Fibroblast of lung (primary cell): Measurements from ENCODE around the gene GPER1. TPM values are rescaled to one million over a fixed set of nuclear protein-coding genes. Genes with fewer than 3 reads are reported as not detected.

Experiments used
- DNase-seq, 2 donors: peaks; one replicate each; pipeline versions ENCODE4 v3.0.0 to v3.0.0-alpha.2; 2010; ENCODE audit warnings: low read depth in 2 of 2
- H2AFZ ChIP-seq: 2 replicates; pipeline ENCODE4 v1.5.1; 2012; ENCODE audit warnings: low read length, control low read depth, inconsistent platforms
- H3K27ac ChIP-seq: 2 replicates; pipeline ENCODE4 v1.5.1; 2011; ENCODE audit warnings: low read length, control low read depth; ENCODE audit not compliant: insufficient read depth
- H3K27me3 ChIP-seq: 2 replicates; pipeline ENCODE4 v1.5.1; 2011; ENCODE audit warnings: mild to moderate bottlenecking, low read length; ENCODE audit not compliant: control insufficient read depth, insufficient read depth
- H3K36me3 ChIP-seq: 2 replicates; pipeline ENCODE4 v1.5.1; 2011; ENCODE audit warnings: low read length; ENCODE audit not compliant: control insufficient read depth, insufficient read depth
- H3K4me1 ChIP-seq: 2 replicates; pipeline ENCODE4 v1.5.1; 2011; ENCODE audit warnings: low read length; ENCODE audit not compliant: control insufficient read depth, insufficient read depth; ENCODE audit errors: extremely low read depth
- H3K4me2 ChIP-seq: 2 replicates; pipeline ENCODE4 v1.5.1; 2011; ENCODE audit warnings: low read length, control low read depth; ENCODE audit not compliant: insufficient read depth; ENCODE audit errors: extremely low read depth
- H3K4me3 ChIP-seq, 4 experiments: fragments of 200-600 bp in 1 of 4; sonication (generic) in 1 of 4; replicated peaks in 1 of 4; 2 replicates each; pipeline ENCODE4 v1.5.1; 2011 to 2016; ENCODE audit warnings: low read length in 4 of 4, low read depth in 3 of 4, mild to moderate bottlenecking in 3 of 4, control low read depth in 2 of 4, inconsistent platforms in 1 of 4, mixed read lengths in 1 of 4; ENCODE audit not compliant: insufficient read depth in 1 of 4; ENCODE audit errors: control extremely low read depth in 1 of 4
- H3K79me2 ChIP-seq: 2 replicates; pipeline ENCODE4 v1.5.1; 2012; ENCODE audit warnings: mild to moderate bottlenecking, low read length, inconsistent platforms; ENCODE audit not compliant: control insufficient read depth, insufficient read depth
- H3K9ac ChIP-seq: 2 replicates; pipeline ENCODE4 v1.5.1; 2011; ENCODE audit warnings: mild to moderate bottlenecking, low read length, control low read depth; ENCODE audit not compliant: insufficient read depth
- H3K9me3 ChIP-seq: 2 replicates; pipeline ENCODE4 v1.5.1; 2012; ENCODE audit warnings: low read depth, low read length; ENCODE audit not compliant: control insufficient read depth, insufficient read depth
- H4K20me1 ChIP-seq: 2 replicates; pipeline ENCODE4 v1.5.1; 2011; ENCODE audit warnings: low read length; ENCODE audit not compliant: control insufficient read depth, insufficient read depth; ENCODE audit errors: extremely low read depth
- CTCF ChIP-seq, 2 donors: IDR thresholded peaks in 1 of 2; conservative IDR thresholded peaks in 1 of 2; 1 replicate in 1 of 2; 2 replicates in 1 of 2; pipeline ENCODE4 v1.5.1; 2011 to 2012; ENCODE audit warnings: low read length in 2 of 2, control low read depth in 1 of 2, inconsistent platforms in 1 of 2, low read depth in 1 of 2, mild to moderate bottlenecking in 1 of 2
- EZH2 ChIP-seq: IDR thresholded peaks from 2 replicates; pipeline ENCODE4 v1.5.1; 2012; ENCODE audit warnings: low read length, control low read depth, mild to moderate bottlenecking; ENCODE audit errors: missing control alignments
- polyA plus RNA-seq, 2 donors: library from polyadenylated mRNA; depleted of rRNA in 1 of 2; stranded (reverse) in 1 of 2; unstranded in 1 of 2; fragments of >200 nt; gene quantifications; 2 replicates each; pipeline ENCODE4 v1.2.1, GENCODE V29; 2011 to 2012; ENCODE audit warnings: missing spikeins in 1 of 2
- total RNA-seq: library from RNA; depleted of rRNA; stranded (reverse); fragments of >200 nt; gene quantifications from 2 replicates; pipeline ENCODE4 v1.2.1, GENCODE V29; 2014

The GPER1 gene
- total and polyA plus RNA-seq, 2 donors (not counting 1 experiment from before 2014, with no cell fraction given): 2.0 to 2.3 TPM

- Histone ChIP-seq H3K9me3 (no peaks in the 10 kb centered on the region), H3K9ac (no peak overlapping the region), H3K27me3 (no peaks in the 10 kb centered on the region), H3K4me2 (no peak overlapping the region), H2AFZ (no peak overlapping the region), H4K20me1 (no peaks in the 10 kb centered on the region), H3K4me1 (no peaks in the 10 kb centered on the region), H3K36me3 (no peaks in the 10 kb centered on the region), H3K4me3 (no peak overlapping the region), H3K79me2 (no peaks in the 10 kb centered on the region), H3K27ac (no peak overlapping the region)
- DNase-seq: no peak
- no peak for TF ChIP-seq CTCF (conservative IDR thresholded peaks at IDR 0.05 in 1 of 2, IDR thresholded peaks at IDR 0.05 in 1 of 2; ENCODE audit: low read depth in 1 of 2, low read length in 2 of 2)
- no peak for TF ChIP-seq EZH2
Observed at GRCh38 chr7:1050254-1050906, 37.5 kb upstream of the GPER1 start.

- Histone ChIP-seq H3K79me2 (no peaks in the 10 kb centered on the region), H3K9me3 (no peaks in the 10 kb centered on the region), H4K20me1 (no peaks in the 10 kb centered on the region), H3K4me2 (no peak overlapping the region), H3K27ac (no peak overlapping the region), H3K27me3 (no peaks in the 10 kb centered on the region), H2AFZ (no peak overlapping the region), H3K9ac (no peak overlapping the region), H3K4me3 (no peak overlapping the region), H3K4me1 (no peaks in the 10 kb centered on the region), H3K36me3 (no peaks in the 10 kb centered on the region)
- TF ChIP-seq EZH2: no peak
- TF ChIP-seq CTCF (conservative IDR thresholded peaks at IDR 0.05 in 1 of 2, IDR thresholded peaks at IDR 0.05 in 1 of 2; ENCODE audit: low read depth in 1 of 2, low read length in 2 of 2): no peak
- DNase-seq: no peak
Observed at GRCh38 chr7:1050956-1051690, 36.8 kb upstream of the GPER1 start.

- no peak overlapping the region for H3K27ac ChIP-seq
- no peaks in the 10 kb centered on the region for H4K20me1 ChIP-seq
- DNase-seq: no peak
Observed at GRCh38 chr7:1052031-1052818, 35.7 kb upstream of the GPER1 start.

More at GRCh38 chr7:1052031-1052818, 35.7 kb upstream of the GPER1 start:
- no peaks in the 10 kb centered on the region for H3K4me1 ChIP-seq
- no peaks in the 10 kb centered on the region for H3K9me3 ChIP-seq
- H2AFZ ChIP-seq: no peak overlapping the region
- H3K36me3 ChIP-seq: no peaks in the 10 kb centered on the region
- no peaks in the 10 kb centered on the region for H3K79me2 ChIP-seq
- no peaks in the 10 kb centered on the region for H3K27me3 ChIP-seq
- no peak for TF ChIP-seq CTCF (conservative IDR thresholded peaks at IDR 0.05 in 1 of 2, IDR thresholded peaks at IDR 0.05 in 1 of 2; ENCODE audit: low read depth in 1 of 2, low read length in 2 of 2)
- TF ChIP-seq EZH2: no peak
- no peak overlapping the region for H3K4me2 ChIP-seq
- no peak overlapping the region for H3K9ac ChIP-seq
- no peak overlapping the region for H3K4me3 ChIP-seq
